K562 (cell line): Measurements from ENCODE around the gene MANEAL. TPM values are rescaled to one million over a fixed set of nuclear protein-coding genes. Genes with fewer than 3 reads are reported as not detected.

ENCODE experiments used
- ARNT ChIP-seq, 2 experiments: fragments of 450-650 bp; IDR thresholded peaks; 2 replicates each; pipeline ENCODE4 v1.6.1; 2016; ENCODE audit warnings: mild to moderate bottlenecking in 1 of 2
- CHD1 ChIP-seq: fragments of 200-600 bp; sonication (generic); IDR thresholded peaks from one replicate; pipeline ENCODE4 v1.6.1; 2012; ENCODE audit warnings: mild to moderate bottlenecking, moderate library complexity, low read length, inconsistent platforms
- ELF4 ChIP-seq: fragments of 450-650 bp; formaldehyde crosslinking; IDR thresholded peaks from 2 replicates; pipeline ENCODE4 v1.4.0; 2022; ENCODE audit warnings: missing genetic modification characterization
- NCOA1 ChIP-seq: fragments of 450-650 bp; IDR thresholded peaks from 2 replicates; pipeline ENCODE4 v1.6.1; 2016; ENCODE audit warnings: low read depth
- PHF8 ChIP-seq: fragments of 200-600 bp; sonication (generic); IDR thresholded peaks from 2 replicates; pipeline ENCODE4 v1.6.1; 2012; ENCODE audit warnings: mixed run types, mild to moderate bottlenecking, inconsistent platforms, low read length, moderate library complexity, borderline replicate concordance
- POLR2H ChIP-seq: IDR thresholded peaks from 2 replicates; pipeline ENCODE4 v1.6.1; 2016; ENCODE audit warnings: missing genetic modification characterization, low read depth, mild to moderate bottlenecking, control low read depth, missing compliant biosample characterization, moderate library complexity
- TEAD4 ChIP-seq, 2 experiments: sonication (generic) in 1 of 2; formaldehyde crosslinking in 1 of 2; IDR thresholded peaks; 2 replicates each; pipeline versions ENCODE4 v1.6.1 to v1.8.0; 2012 to 2022; ENCODE audit warnings: borderline replicate concordance in 1 of 2, inconsistent platforms in 1 of 2, low read length in 1 of 2, mild to moderate bottlenecking in 1 of 2, missing genetic modification reagents in 1 of 2
- ZBTB1 ChIP-seq: sonication (generic); formaldehyde crosslinking; IDR thresholded peaks from 2 replicates; pipeline ENCODE4 v1.8.1; 2023; ENCODE audit warnings: missing genetic modification reagents, low read depth, mild to moderate bottlenecking, borderline replicate concordance
- polyA plus RNA-seq, 8 experiments: library from polyadenylated mRNA; depleted of rRNA in 4 of 8; stranded (reverse) in 5 of 8; unstranded in 3 of 8; fragments of >200 nt; fragmentation: Nextera tagmentation in 2 of 8; fragmentation: Illumina TruSeq in 1 of 8; extraction: Ambion mirVana in 2 of 8; extraction: Trizol in 1 of 8; gene quantifications; 2 replicates each; pipeline versions ENCODE4 v1.2.1 to v1.2.3, GENCODE V29; 2011 to 2014; ENCODE audit warnings: inconsistent platforms in 1 of 8, missing spikeins in 1 of 8
- total RNA-seq, 7 experiments: library from RNA; depleted of rRNA in 6 of 7; stranded (reverse); fragments of >200 nt in 6 of 7; fragmentation: Illumina TruSeq in 2 of 7; extraction: Trizol in 2 of 7; gene quantifications; 2 replicates each; pipeline versions ENCODE4 v1.2.1 to v1.2.3, GENCODE V29; 2011 to 2021; ENCODE audit warnings: low replicate concordance in 1 of 7
- TF ChIP-seq, protein P1 (sequence below), 2 experiments: fragments of 450-650 bp in 1 of 2; sonication (generic) in 1 of 2; formaldehyde crosslinking in 1 of 2; IDR thresholded peaks; 2 replicates each; pipeline versions ENCODE4 v1.7.1 to v1.9.0; 2016 to 2022; ENCODE audit warnings: inconsistent platforms in 1 of 2, mild to moderate bottlenecking in 1 of 2, missing genetic modification reagents in 1 of 2
- TF ChIP-seq, protein P2 (sequence below): sonication (generic); formaldehyde crosslinking; IDR thresholded peaks from 2 replicates; pipeline ENCODE4 v1.8.0; 2022; ENCODE audit warnings: mild to moderate bottlenecking, missing genetic modification reagents
- TF ChIP-seq, protein P3 (sequence below): sonication (generic); formaldehyde crosslinking; IDR thresholded peaks from 2 replicates; pipeline ENCODE4 v1.8.0; 2022; ENCODE audit warnings: mild to moderate bottlenecking, missing genetic modification reagents

MANEAL gene
- total and polyA plus RNA-seq, 9 of the 15 experiments (the other 6 are each of a cell fraction or from before 2014, with no cell fraction given), result 0.37 to 3.2 (median 1.2) TPM

DNA sequence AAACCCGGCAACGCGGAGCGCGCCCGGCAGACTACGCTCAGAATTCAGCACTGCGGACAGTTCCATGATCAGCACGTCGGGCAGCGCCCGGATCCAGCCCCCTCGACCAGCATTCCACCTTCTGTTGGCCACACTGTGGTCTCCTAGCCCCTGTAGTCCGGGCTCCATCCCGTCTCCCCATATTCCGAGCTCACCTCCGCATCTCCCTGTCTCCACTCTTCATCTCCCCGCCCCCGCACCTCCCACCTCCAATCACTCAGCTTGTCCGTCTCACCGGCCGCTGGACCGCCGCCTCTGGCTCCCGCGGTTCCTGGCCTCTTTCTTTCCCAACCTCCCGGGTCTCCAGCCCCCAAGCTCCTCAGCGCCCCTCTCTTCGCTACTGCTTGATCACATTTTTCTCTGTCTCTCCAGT, 29.2 kb upstream of the MANEAL start (continued):
- TF ChIP-seq, protein P1, sequence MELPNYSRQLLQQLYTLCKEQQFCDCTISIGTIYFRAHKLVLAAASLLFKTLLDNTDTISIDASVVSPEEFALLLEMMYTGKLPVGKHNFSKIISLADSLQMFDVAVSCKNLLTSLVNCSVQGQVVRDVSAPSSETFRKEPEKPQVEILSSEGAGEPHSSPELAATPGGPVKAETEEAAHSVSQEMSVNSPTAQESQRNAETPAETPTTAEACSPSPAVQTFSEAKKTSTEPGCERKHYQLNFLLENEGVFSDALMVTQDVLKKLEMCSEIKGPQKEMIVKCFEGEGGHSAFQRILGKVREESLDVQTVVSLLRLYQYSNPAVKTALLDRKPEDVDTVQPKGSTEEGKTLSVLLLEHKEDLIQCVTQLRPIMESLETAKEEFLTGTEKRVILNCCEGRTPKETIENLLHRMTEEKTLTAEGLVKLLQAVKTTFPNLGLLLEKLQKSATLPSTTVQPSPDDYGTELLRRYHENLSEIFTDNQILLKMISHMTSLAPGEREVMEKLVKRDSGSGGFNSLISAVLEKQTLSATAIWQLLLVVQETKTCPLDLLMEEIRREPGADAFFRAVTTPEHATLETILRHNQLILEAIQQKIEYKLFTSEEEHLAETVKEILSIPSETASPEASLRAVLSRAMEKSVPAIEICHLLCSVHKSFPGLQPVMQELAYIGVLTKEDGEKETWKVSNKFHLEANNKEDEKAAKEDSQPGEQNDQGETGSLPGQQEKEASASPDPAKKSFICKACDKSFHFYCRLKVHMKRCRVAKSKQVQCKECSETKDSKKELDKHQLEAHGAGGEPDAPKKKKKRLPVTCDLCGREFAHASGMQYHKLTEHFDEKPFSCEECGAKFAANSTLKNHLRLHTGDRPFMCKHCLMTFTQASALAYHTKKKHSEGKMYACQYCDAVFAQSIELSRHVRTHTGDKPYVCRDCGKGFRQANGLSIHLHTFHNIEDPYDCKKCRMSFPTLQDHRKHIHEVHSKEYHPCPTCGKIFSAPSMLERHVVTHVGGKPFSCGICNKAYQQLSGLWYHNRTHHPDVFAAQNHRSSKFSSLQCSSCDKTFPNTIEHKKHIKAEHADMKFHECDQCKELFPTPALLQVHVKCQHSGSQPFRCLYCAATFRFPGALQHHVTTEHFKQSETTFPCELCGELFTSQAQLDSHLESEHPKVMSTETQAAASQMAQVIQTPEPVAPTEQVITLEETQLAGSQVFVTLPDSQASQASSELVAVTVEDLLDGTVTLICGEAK (IDR thresholded peaks at IDR 0.05), result peak; percentile 91
- TF ChIP-seq, protein P1 (CRISPR knock-in tag; IDR thresholded peaks at IDR 0.05), result peak; percentile 88
- TF ChIP-seq ELF4 (CRISPR knock-in tag) (0 out of 2 replicates have a peak, but pooled peaks have one; percentile 14), NCOA1 (peak; percentile 100), POLR2H (tag) (no peak), TEAD4 (IDR thresholded peaks at IDR 0.05; ENCODE audit: low read length) (peak; percentile 35; the same call in 1 of the 2 replicates), TEAD4 (CRISPR knock-in tag; IDR thresholded peaks at IDR 0.05; ENCODE audit: borderline replicate concordance) (peak; percentile 99), CHD1 (no peak), ZBTB1 (CRISPR knock-in tag) (peak; percentile 97), PHF8 (no peak), ARNT (IDR thresholded peaks at IDR 0.05) (no peak)
- TF ChIP-seq, protein P2, sequence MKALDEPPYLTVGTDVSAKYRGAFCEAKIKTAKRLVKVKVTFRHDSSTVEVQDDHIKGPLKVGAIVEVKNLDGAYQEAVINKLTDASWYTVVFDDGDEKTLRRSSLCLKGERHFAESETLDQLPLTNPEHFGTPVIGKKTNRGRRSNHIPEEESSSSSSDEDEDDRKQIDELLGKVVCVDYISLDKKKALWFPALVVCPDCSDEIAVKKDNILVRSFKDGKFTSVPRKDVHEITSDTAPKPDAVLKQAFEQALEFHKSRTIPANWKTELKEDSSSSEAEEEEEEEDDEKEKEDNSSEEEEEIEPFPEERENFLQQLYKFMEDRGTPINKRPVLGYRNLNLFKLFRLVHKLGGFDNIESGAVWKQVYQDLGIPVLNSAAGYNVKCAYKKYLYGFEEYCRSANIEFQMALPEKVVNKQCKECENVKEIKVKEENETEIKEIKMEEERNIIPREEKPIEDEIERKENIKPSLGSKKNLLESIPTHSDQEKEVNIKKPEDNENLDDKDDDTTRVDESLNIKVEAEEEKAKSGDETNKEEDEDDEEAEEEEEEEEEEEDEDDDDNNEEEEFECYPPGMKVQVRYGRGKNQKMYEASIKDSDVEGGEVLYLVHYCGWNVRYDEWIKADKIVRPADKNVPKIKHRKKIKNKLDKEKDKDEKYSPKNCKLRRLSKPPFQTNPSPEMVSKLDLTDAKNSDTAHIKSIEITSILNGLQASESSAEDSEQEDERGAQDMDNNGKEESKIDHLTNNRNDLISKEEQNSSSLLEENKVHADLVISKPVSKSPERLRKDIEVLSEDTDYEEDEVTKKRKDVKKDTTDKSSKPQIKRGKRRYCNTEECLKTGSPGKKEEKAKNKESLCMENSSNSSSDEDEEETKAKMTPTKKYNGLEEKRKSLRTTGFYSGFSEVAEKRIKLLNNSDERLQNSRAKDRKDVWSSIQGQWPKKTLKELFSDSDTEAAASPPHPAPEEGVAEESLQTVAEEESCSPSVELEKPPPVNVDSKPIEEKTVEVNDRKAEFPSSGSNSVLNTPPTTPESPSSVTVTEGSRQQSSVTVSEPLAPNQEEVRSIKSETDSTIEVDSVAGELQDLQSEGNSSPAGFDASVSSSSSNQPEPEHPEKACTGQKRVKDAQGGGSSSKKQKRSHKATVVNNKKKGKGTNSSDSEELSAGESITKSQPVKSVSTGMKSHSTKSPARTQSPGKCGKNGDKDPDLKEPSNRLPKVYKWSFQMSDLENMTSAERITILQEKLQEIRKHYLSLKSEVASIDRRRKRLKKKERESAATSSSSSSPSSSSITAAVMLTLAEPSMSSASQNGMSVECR, result peak; percentile 100
- TF ChIP-seq, protein P3, sequence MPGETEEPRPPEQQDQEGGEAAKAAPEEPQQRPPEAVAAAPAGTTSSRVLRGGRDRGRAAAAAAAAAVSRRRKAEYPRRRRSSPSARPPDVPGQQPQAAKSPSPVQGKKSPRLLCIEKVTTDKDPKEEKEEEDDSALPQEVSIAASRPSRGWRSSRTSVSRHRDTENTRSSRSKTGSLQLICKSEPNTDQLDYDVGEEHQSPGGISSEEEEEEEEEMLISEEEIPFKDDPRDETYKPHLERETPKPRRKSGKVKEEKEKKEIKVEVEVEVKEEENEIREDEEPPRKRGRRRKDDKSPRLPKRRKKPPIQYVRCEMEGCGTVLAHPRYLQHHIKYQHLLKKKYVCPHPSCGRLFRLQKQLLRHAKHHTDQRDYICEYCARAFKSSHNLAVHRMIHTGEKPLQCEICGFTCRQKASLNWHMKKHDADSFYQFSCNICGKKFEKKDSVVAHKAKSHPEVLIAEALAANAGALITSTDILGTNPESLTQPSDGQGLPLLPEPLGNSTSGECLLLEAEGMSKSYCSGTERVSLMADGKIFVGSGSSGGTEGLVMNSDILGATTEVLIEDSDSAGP (CRISPR knock-in tag), result peak; percentile 61; the same call in 1 of the 2 replicates
